PC-3 (cell line): Measurements from ENCODE around the gene RASSF4. TPM values are rescaled to one million over a fixed set of nuclear protein-coding genes. Genes with fewer than 3 reads are reported as not detected.

Experiments
- ATAC-seq: fragments of 200-7000 bp; cut with Tn5 transposase; 2 replicates; pipeline ENCODE4 v1.9.1; 2020; ENCODE audit warnings: mild to moderate bottlenecking, moderate library complexity
- BruUV-seq: library from RNA; stranded (reverse); fragments of 400-500 nt; replicated peaks from 2 replicates; lab custom pipeline; 2021; lab: Mats Ljungman, UMichigan
- CTCF ChIA-PET: fragments of 300-600 bp; sonication (Branson Sonifier 250); formaldehyde crosslinking; loops from one replicate; lab custom pipeline; 2022; ENCODE audit warnings: antibody characterized with exemption; lab: Charles Lee
- POLR2A ChIA-PET: fragments of 300-600 bp; sonication (Branson Sonifier 250); formaldehyde crosslinking; loops from one replicate; lab custom pipeline; 2022; ENCODE audit warnings: antibody characterized with exemption; ENCODE audit not compliant: unreplicated experiment; lab: Charles Lee
- DNase-seq: peaks from one replicate; pipeline ENCODE4 v3.0.0-alpha.2; 2015
- H2AFZ ChIP-seq: fragments of 300-600 bp; sonication (generic); 2 replicates; pipeline ENCODE4 v1.6.0; 2016; ENCODE audit warnings: antibody characterized with exemption, low read length
- H3F3A ChIP-seq: fragments of 300-600 bp; sonication (generic); one replicate; pipeline ENCODE4 v1.6.0; 2017; ENCODE audit warnings: antibody characterized with exemption, low read length, control low read depth, mild to moderate bottlenecking; ENCODE audit not compliant: unreplicated experiment
- H3K27ac ChIP-seq: fragments of 300-600 bp; sonication (generic); 2 replicates; pipeline ENCODE4 v1.5.1; 2016; ENCODE audit warnings: mild to moderate bottlenecking, low read length
- H3K27me3 ChIP-seq: fragments of 300-600 bp; sonication (generic); 2 replicates; pipeline ENCODE4 v1.6.1; 2016; ENCODE audit warnings: low read length, mixed read lengths
- H3K36me3 ChIP-seq: fragments of 300-600 bp; sonication (generic); 2 replicates; pipeline ENCODE4 v1.6.1; 2016; ENCODE audit warnings: low read depth, mixed run types, low read length, mixed read lengths
- H3K4me1 ChIP-seq: fragments of 300-600 bp; sonication (generic); 2 replicates; pipeline ENCODE4 v1.5.1; 2016; ENCODE audit warnings: low read length; ENCODE audit not compliant: insufficient read depth
- H3K4me2 ChIP-seq: fragments of 300-600 bp; sonication (generic); 2 replicates; pipeline ENCODE4 v1.6.0; 2016; ENCODE audit warnings: low read length
- H3K4me3 ChIP-seq: fragments of 300-600 bp; sonication (generic); 2 replicates; pipeline ENCODE4 v1.5.1; 2016; ENCODE audit warnings: mild to moderate bottlenecking, low read length, mixed read lengths
- H3K79me2 ChIP-seq: fragments of 300-600 bp; sonication (generic); 2 replicates; pipeline ENCODE4 v1.6.1; 2017; ENCODE audit warnings: low read length, mixed read lengths
- H3K9ac ChIP-seq: fragments of 300-600 bp; sonication (generic); 2 replicates; pipeline ENCODE4 v1.6.0; 2016; ENCODE audit warnings: mild to moderate bottlenecking, low read length
- H3K9me2 ChIP-seq: fragments of 300-600 bp; sonication (generic); replicated peaks from 2 replicates; pipeline ENCODE4 v1.6.1; 2016; ENCODE audit warnings: mixed run types, low read length, mixed read lengths
- H3K9me3 ChIP-seq: fragments of 300-600 bp; sonication (generic); 2 replicates; pipeline ENCODE4 v1.6.1; 2016; ENCODE audit warnings: low read length, mixed read lengths
- H4K20me1 ChIP-seq: fragments of 300-600 bp; sonication (generic); 2 replicates; pipeline ENCODE4 v1.6.1; 2016; ENCODE audit warnings: low read length, mixed read lengths
- EZH2 ChIP-seq: fragments of 300-600 bp; sonication (generic); IDR thresholded peaks from one replicate; pipeline ENCODE4 v1.6.1; 2017; ENCODE audit warnings: antibody characterized with exemption, mild to moderate bottlenecking, low read length; ENCODE audit not compliant: unreplicated experiment
- EZH2phosphoT487 ChIP-seq: fragments of 300-600 bp; sonication (generic); IDR thresholded peaks from 2 replicates; pipeline ENCODE4 v1.6.1; 2018; ENCODE audit warnings: mild to moderate bottlenecking, antibody characterized with exemption, low read length, borderline replicate concordance
- intact Hi-C: fragments of 100-400 bp; cut with micrococcal nuclease; formaldehyde crosslinking; loops from 2 replicates; pipeline ENCODE4 v1.9.0; 2023
- total RNA-seq: library from RNA; depleted of rRNA; stranded (reverse); fragments of >200 nt; gene quantifications from 2 replicates; pipeline ENCODE4 v1.2.3, GENCODE V29; 2014
- TF ChIP-seq, protein P1 (sequence below): fragments of 300-600 bp; sonication (generic); conservative IDR thresholded peaks from 2 replicates; pipeline ENCODE4 v1.5.1; 2017; ENCODE audit warnings: antibody characterized with exemption, low read depth, mild to moderate bottlenecking, low read length

RASSF4 gene
- total RNA-seq, 1 experiment from 2014 or later = 8.7 TPM

- TF ChIP-seq EZH2phosphoT487 (no peak), EZH2 (no peak)
- TF ChIP-seq, protein P1, sequence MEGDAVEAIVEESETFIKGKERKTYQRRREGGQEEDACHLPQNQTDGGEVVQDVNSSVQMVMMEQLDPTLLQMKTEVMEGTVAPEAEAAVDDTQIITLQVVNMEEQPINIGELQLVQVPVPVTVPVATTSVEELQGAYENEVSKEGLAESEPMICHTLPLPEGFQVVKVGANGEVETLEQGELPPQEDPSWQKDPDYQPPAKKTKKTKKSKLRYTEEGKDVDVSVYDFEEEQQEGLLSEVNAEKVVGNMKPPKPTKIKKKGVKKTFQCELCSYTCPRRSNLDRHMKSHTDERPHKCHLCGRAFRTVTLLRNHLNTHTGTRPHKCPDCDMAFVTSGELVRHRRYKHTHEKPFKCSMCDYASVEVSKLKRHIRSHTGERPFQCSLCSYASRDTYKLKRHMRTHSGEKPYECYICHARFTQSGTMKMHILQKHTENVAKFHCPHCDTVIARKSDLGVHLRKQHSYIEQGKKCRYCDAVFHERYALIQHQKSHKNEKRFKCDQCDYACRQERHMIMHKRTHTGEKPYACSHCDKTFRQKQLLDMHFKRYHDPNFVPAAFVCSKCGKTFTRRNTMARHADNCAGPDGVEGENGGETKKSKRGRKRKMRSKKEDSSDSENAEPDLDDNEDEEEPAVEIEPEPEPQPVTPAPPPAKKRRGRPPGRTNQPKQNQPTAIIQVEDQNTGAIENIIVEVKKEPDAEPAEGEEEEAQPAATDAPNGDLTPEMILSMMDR = no peak
- Histone ChIP-seq H3F3A (no peaks in the 10 kb centered on the region), H3K9ac (no peak overlapping the region), H3K36me3 (no peaks in the 10 kb centered on the region), H3K9me3 (no peaks in the 10 kb centered on the region), H3K27me3 (peaks cover 23% of the 10 kb centered on the region; the same call in 1 of the 2 replicates), H3K27ac (no peak overlapping the region), H2AFZ (no peak overlapping the region), H3K4me1 (no peaks in the 10 kb centered on the region), H3K4me3 (no peak overlapping the region), H4K20me1 (no peaks in the 10 kb centered on the region), H3K79me2 (no peaks in the 10 kb centered on the region), H3K4me2 (no peak overlapping the region), H3K9me2 (no peaks in the 10 kb centered on the region)
- intact Hi-C loops = no loop called here
- DNase-seq (no peak), ATAC-seq (no peak)
- ChIA-PET POLR2A (no interaction called here), CTCF (no interaction called here)
- BruUV-seq = no TSS peak
These were observed 33.5 kb upstream of the RASSF4 start for GRCh38 chr10:44925811-44926750.

GRCh38 chr10:44926751-44927351, 32.8 kb upstream of the RASSF4 start:
- ChIA-PET CTCF (no interaction called here), POLR2A (no interaction called here)
- intact Hi-C loops = no loop called here
- Histone ChIP-seq H3K4me1 (no peaks in the 10 kb centered on the region), H3K27ac (no peak overlapping the region), H3K9me3 (no peaks in the 10 kb centered on the region), H3K36me3 (no peaks in the 10 kb centered on the region), H2AFZ (no peak overlapping the region), H3K79me2 (no peaks in the 10 kb centered on the region), H3K9me2 (no peaks in the 10 kb centered on the region), H3F3A (no peaks in the 10 kb centered on the region), H3K27me3 (peaks cover 23% of the 10 kb centered on the region; the same call in 1 of the 2 replicates), H3K4me3 (no peak overlapping the region), H3K4me2 (no peak overlapping the region), H3K9ac (no peak overlapping the region), H4K20me1 (no peaks in the 10 kb centered on the region)
- TF ChIP-seq, protein P1 = no peak
- no peak for TF ChIP-seq EZH2phosphoT487
- no peak for TF ChIP-seq EZH2
- BruUV-seq = no TSS peak
- DNase-seq (no peak), ATAC-seq (no peak)

DNA sequence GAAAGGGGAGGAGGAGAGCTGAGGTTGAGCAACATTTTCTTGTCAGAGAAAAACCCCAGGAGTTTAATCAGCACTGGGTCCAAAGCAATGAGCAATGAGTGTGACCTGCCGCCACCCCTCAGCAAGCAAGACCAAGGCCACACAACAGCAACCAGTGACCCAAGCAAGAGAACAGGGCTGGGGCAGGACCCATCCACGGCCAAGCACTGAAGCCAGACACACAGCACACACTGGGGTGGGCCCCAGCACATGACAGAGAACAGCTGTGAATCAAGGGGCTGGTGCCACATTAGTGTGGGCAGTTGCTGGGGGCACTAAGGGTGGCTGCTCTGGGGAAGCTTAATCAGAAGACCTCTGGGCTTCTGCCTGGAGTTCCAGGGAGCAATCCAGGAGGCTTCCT, 32.2 kb upstream of the RASSF4 start:
- BruUV-seq = no TSS peak
- intact Hi-C loops = no loop called here

More for the DNA sequence above, 32.2 kb upstream of the RASSF4 start:
- Histone ChIP-seq H3K9ac (no peak overlapping the region), H4K20me1 (no peaks in the 10 kb centered on the region), H3K9me3 (no peaks in the 10 kb centered on the region), H2AFZ (no peak overlapping the region), H3K27me3 (peaks cover 23% of the 10 kb centered on the region; the same call in 1 of the 2 replicates), H3F3A (no peaks in the 10 kb centered on the region), H3K4me3 (no peak overlapping the region), H3K79me2 (no peaks in the 10 kb centered on the region), H3K27ac (no peak overlapping the region), H3K4me2 (no peak overlapping the region), H3K4me1 (no peaks in the 10 kb centered on the region), H3K36me3 (no peaks in the 10 kb centered on the region), H3K9me2 (no peaks in the 10 kb centered on the region)
- POLR2A ChIA-PET = no interaction called here
- TF ChIP-seq EZH2phosphoT487 = no peak
- no peak for DNase-seq
- CTCF ChIA-PET = no interaction called here
- no peak for ATAC-seq
